HEK293 (cell line): ENCODE data around the gene CACNA1S.

Experiments used
- CTCF ChIA-PET: fragments of 350-600 bp; formaldehyde crosslinking; extraction: SDS; loops from one replicate; lab custom pipeline; 2021; ENCODE audit warnings: antibody characterized with exemption; lab: Yijun Ruan, JAX
- POLR2A ChIA-PET: fragments of 300-600 bp; formaldehyde crosslinking; extraction: SDS; loops from one replicate; lab custom pipeline; 2020; ENCODE audit warnings: antibody characterized with exemption, inconsistent platforms; lab: Yijun Ruan, JAX
- H3K27ac ChIP-seq: fragments of 200-500 bp; sonication (Bioruptor generic); 2 replicates; pipeline ENCODE4 v1.5.1; 2014; ENCODE audit warnings: low read depth, low read length, control low read depth, inconsistent platforms; ENCODE audit errors: extremely low read depth
- H3K36me3 ChIP-seq, 2 experiments: fragments of 200-500 bp in 1 of 2; sonication (Bioruptor generic) in 1 of 2; 1 replicate in 1 of 2; 2 replicates in 1 of 2; pipeline ENCODE4 v1.5.1; 2014 to 2017; ENCODE audit warnings: inconsistent platforms in 2 of 2, low read length in 2 of 2; ENCODE audit not compliant: control insufficient read depth in 2 of 2, insufficient read depth in 1 of 2
- H3K4me1 ChIP-seq: fragments of 200-500 bp; sonication (Bioruptor generic); 2 replicates; pipeline ENCODE4 v1.5.1; 2014; ENCODE audit warnings: mild to moderate bottlenecking, low read length, inconsistent platforms; ENCODE audit not compliant: control insufficient read depth, insufficient read depth
- H3K4me3 ChIP-seq: 2 replicates; pipeline ENCODE4 v1.5.1; 2011; ENCODE audit warnings: low read depth, mild to moderate bottlenecking, control low read depth, low read length, moderate library complexity
- H3K9me3 ChIP-seq: fragments of 200-500 bp; sonication (Bioruptor generic); 2 replicates; pipeline ENCODE4 v1.5.1; 2014; ENCODE audit warnings: low read depth, low read length, inconsistent platforms; ENCODE audit not compliant: control insufficient read depth, insufficient read depth
- GLIS1 ChIP-seq: fragments of 450-650 bp; formaldehyde crosslinking; IDR thresholded peaks from 2 replicates; pipeline ENCODE4 v1.5.1; 2016; ENCODE audit warnings: missing biosample characterization, missing genetic modification characterization
- GLIS2 ChIP-seq: fragments of 450-650 bp; formaldehyde crosslinking; IDR thresholded peaks from 2 replicates; pipeline ENCODE4 v1.5.1; 2016; ENCODE audit warnings: missing biosample characterization, missing genetic modification characterization
- MEIS1 ChIP-seq: sonication (generic); formaldehyde crosslinking; IDR thresholded peaks from 2 replicates; pipeline ENCODE4 v1.8.1; 2022; ENCODE audit warnings: missing genetic modification reagents, mild to moderate bottlenecking, borderline replicate concordance
- SCRT2 ChIP-seq: fragments of 450-650 bp; formaldehyde crosslinking; IDR thresholded peaks from 2 replicates; pipeline ENCODE4 v1.5.1; 2016; ENCODE audit warnings: missing biosample characterization, missing genetic modification characterization
- TCF7L2 ChIP-seq: IDR thresholded peaks from 2 replicates; pipeline ENCODE4 v1.6.1; 2011; ENCODE audit warnings: low read depth, mild to moderate bottlenecking, inconsistent platforms, low read length, moderate library complexity, borderline replicate concordance
- ZBTB21 ChIP-seq: fragments of 450-650 bp; formaldehyde crosslinking; IDR thresholded peaks from 2 replicates; pipeline ENCODE4 v1.5.1; 2017; ENCODE audit warnings: missing biosample characterization, missing genetic modification characterization
- ZFP3 ChIP-seq: fragments of 450-650 bp; formaldehyde crosslinking; IDR thresholded peaks from 2 replicates; pipeline ENCODE4 v1.5.1; 2016; ENCODE audit warnings: low read depth, missing biosample characterization, missing genetic modification characterization
- ZNF114 ChIP-seq: fragments of 450-650 bp; formaldehyde crosslinking; IDR thresholded peaks from 2 replicates; pipeline ENCODE4 v1.5.0; 2017; ENCODE audit warnings: missing biosample characterization, missing genetic modification characterization
- ZNF202 ChIP-seq: fragments of 450-650 bp; formaldehyde crosslinking; IDR thresholded peaks from 2 replicates; pipeline ENCODE4 v1.5.1; 2016; ENCODE audit warnings: missing biosample characterization, missing genetic modification characterization, borderline replicate concordance
- ZNF23 ChIP-seq: fragments of 450-650 bp; formaldehyde crosslinking; IDR thresholded peaks from 2 replicates; pipeline ENCODE4 v1.5.1; 2016; ENCODE audit warnings: missing biosample characterization, missing genetic modification characterization, borderline replicate concordance
- ZNF416 ChIP-seq: fragments of 450-650 bp; formaldehyde crosslinking; IDR thresholded peaks from 2 replicates; pipeline ENCODE4 v1.5.1; 2016; ENCODE audit warnings: missing biosample characterization, missing genetic modification characterization
- ZNF48 ChIP-seq: fragments of 450-650 bp; formaldehyde crosslinking; IDR thresholded peaks from 2 replicates; pipeline ENCODE4 v1.5.1; 2016; ENCODE audit warnings: missing biosample characterization, missing genetic modification characterization
- ZNF514 ChIP-seq: fragments of 450-650 bp; formaldehyde crosslinking; IDR thresholded peaks from 2 replicates; pipeline ENCODE4 v1.5.1; 2016; ENCODE audit warnings: missing biosample characterization, missing genetic modification characterization
- ZNF521 ChIP-seq: fragments of 450-650 bp; formaldehyde crosslinking; IDR thresholded peaks from 2 replicates; pipeline ENCODE4 v1.5.1; 2017; ENCODE audit warnings: missing biosample characterization, mild to moderate bottlenecking, missing genetic modification characterization
- ZNF555 ChIP-seq: fragments of 450-650 bp; formaldehyde crosslinking; conservative IDR thresholded peaks from 2 replicates; pipeline ENCODE4 v1.5.1; 2017; ENCODE audit warnings: missing biosample characterization, mild to moderate bottlenecking, missing genetic modification characterization, inconsistent platforms
- ZNF558 ChIP-seq: fragments of 450-650 bp; formaldehyde crosslinking; IDR thresholded peaks from 2 replicates; pipeline ENCODE4 v1.5.1; 2016; ENCODE audit warnings: missing biosample characterization, missing genetic modification characterization
- ZNF596 ChIP-seq: fragments of 450-650 bp; IDR thresholded peaks from 2 replicates; pipeline ENCODE4 v1.5.0; 2018; ENCODE audit warnings: missing biosample characterization, mild to moderate bottlenecking, missing genetic modification characterization, moderate library complexity
- ZNF600 ChIP-seq: fragments of 450-650 bp; formaldehyde crosslinking; IDR thresholded peaks from 2 replicates; pipeline ENCODE4 v1.5.1; 2016; ENCODE audit warnings: missing biosample characterization, missing genetic modification characterization
- ZNF626 ChIP-seq: fragments of 450-650 bp; sonication (Bioruptor Pico); formaldehyde crosslinking; IDR thresholded peaks from 2 replicates; pipeline ENCODE4 v1.5.1; 2018; ENCODE audit warnings: missing biosample characterization, missing genetic modification characterization, inconsistent platforms
- ZNF645 ChIP-seq: fragments of 450-650 bp; formaldehyde crosslinking; IDR thresholded peaks from 2 replicates; pipeline ENCODE4; 2016; ENCODE audit warnings: missing biosample characterization, missing genetic modification characterization
- ZNF664 ChIP-seq: fragments of 450-650 bp; formaldehyde crosslinking; IDR thresholded peaks from 2 replicates; pipeline ENCODE4 v1.5.1; 2016; ENCODE audit warnings: missing biosample characterization, missing genetic modification characterization
- ZNF768 ChIP-seq: fragments of 450-650 bp; formaldehyde crosslinking; IDR thresholded peaks from 2 replicates; pipeline ENCODE4 v1.5.1; 2018; ENCODE audit warnings: missing biosample characterization, mild to moderate bottlenecking, missing genetic modification characterization
- ZNF792 ChIP-seq: fragments of 450-650 bp; formaldehyde crosslinking; IDR thresholded peaks from 2 replicates; pipeline ENCODE4 v1.5.1; 2016; ENCODE audit warnings: missing biosample characterization, missing genetic modification characterization
- ZSCAN4 ChIP-seq: fragments of 450-650 bp; formaldehyde crosslinking; IDR thresholded peaks from 2 replicates; pipeline ENCODE4 v1.5.1; 2017; ENCODE audit warnings: missing biosample characterization, missing genetic modification characterization
- TF ChIP-seq, protein P1 (sequence below): fragments of 450-650 bp; formaldehyde crosslinking; IDR thresholded peaks from 2 replicates; pipeline ENCODE4 v1.5.1; 2016; ENCODE audit warnings: missing biosample characterization, missing genetic modification characterization

CACNA1S gene

GRCh38 chr1:201123866-201124265 lies 11.6 kb upstream of the CACNA1S start:
- POLR2A ChIA-PET, result no interaction called here
- Histone ChIP-seq H3K27ac (no peak overlapping the region), H3K36me3 (no peaks in the 10 kb centered on the region), H3K4me1 (peaks cover 4% of the 10 kb centered on the region; the same call in 1 of the 2 replicates), H3K4me3 (no peak overlapping the region), H3K9me3 (no peaks in the 10 kb centered on the region)
- CTCF ChIA-PET, result interaction anchor here (1.2 kb wide), 1 partner anchor 67 kb away, joined by 3 read pairs; the partner anchor contains the start of gene IGFN1
- TF ChIP-seq, protein P1, sequence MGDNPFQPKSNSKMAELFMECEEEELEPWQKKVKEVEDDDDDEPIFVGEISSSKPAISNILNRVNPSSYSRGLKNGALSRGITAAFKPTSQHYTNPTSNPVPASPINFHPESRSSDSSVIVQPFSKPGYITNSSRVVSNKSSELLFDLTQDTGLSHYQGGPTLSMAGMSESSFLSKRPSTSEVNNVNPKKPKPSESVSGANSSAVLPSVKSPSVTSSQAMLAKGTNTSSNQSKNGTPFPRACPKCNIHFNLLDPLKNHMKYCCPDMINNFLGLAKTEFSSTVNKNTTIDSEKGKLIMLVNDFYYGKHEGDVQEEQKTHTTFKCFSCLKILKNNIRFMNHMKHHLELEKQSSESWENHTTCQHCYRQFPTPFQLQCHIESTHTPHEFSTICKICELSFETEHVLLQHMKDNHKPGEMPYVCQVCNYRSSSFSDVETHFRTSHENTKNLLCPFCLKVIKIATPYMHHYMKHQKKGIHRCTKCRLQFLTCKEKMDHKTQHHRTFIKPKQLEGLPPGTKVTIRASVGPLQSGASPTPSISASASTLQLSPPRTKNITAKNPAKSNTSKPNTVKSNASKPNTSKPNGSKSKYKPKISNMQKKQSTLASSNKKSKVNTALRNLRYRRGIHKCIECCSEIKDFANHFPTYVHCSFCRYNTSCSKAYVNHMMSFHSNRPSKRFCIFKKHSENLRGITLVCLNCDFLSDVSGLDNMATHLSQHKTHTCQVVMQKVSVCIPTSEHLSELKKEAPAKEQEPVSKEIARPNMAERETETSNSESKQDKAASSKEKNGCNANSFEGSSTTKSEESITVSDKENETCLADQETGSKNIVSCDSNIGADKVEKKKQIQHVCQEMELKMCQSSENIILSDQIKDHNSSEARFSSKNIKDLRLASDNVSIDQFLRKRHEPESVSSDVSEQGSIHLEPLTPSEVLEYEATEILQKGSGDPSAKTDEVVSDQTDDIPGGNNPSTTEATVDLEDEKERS, result no peak
- no peak for TF ChIP-seq ZNF23 (tag by site-specific recombination)
- no peak for TF ChIP-seq ZNF792 (tag by site-specific recombination)
- no peak for TF ChIP-seq ZFP3 (tag by site-specific recombination)
- TF ChIP-seq ZNF664 (tag by site-specific recombination), result no peak
- no peak for TF ChIP-seq ZNF202

GRCh38 chr1:201122321-201122957 lies 10.2 kb upstream of the CACNA1S start:
- H3K27ac ChIP-seq, result no peak overlapping the region
- no peaks in the 10 kb centered on the region for H3K9me3 ChIP-seq
- peaks cover 4% of the 10 kb centered on the region; the same call in 1 of the 2 replicates for H3K4me1 ChIP-seq
- no peak overlapping the region for H3K4me3 ChIP-seq
- no peaks in the 10 kb centered on the region for H3K36me3 ChIP-seq
- ChIA-PET CTCF (interaction anchor here (0.6 to 1.1 kb wide), 5 partner anchors 36 to 500 kb away, joined by 3 read pairs; no protein-coding TSS in a partner anchor), POLR2A (no interaction called here)
- TF ChIP-seq ZNF555 (tag by site-specific recombination), result no peak
- no peak for TF ChIP-seq GLIS2 (tag by site-specific recombination)
- TF ChIP-seq ZNF416 (tag by site-specific recombination), result no peak
- peak; percentile 60; the same call in 1 of the 2 replicates for TF ChIP-seq ZNF768

DNA sequence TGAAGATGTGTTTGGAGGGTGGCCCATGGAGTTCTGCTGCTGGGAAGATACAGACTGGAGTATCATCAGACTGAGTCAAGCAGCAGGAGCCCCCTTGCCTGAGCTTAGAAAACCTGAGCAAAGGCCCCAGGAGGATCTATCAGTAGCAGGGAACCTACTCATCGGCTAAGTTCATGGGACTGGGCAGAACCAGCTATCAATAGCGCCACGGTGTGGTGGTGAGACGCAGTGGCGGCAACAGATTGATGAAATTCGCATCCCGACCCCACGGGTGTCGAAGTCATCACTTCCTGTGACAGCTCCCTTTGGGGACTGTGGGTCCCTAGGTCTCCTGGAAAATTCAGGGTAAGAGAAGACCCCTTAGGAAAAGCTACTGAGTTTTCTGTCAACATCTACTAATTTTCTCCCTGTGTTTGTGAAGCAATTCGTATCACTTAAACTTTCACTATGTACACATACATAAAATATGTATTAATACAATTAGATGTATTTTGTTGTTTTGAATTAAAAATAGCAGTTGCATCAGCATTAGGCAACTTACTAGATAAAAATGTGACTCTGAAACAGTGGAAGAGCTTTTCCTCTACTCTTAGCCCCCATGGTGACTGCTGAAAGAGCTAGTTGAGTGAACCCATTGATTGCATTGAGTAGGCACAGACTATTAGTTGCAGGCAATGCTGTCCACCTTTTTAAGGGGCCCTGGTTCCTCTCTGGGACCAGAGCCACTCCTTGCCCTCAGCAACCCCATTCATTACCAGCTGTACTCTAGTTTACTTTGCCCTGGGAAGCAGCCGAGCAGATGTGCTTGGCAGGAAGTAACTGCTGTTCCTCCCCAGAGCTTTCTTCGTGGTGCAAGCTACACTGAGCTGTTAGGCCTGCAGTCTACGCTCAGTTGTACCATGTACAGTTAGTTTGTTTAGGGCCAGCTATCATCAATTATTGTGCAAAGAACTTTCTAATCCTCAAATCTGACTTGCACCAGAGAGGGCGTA lies 7.3 kb upstream of the CACNA1S start:
- H3K27ac ChIP-seq, result no peak overlapping the region
- H3K4me1 ChIP-seq, result no peaks in the 10 kb centered on the region
- H3K9me3 ChIP-seq, result no peaks in the 10 kb centered on the region
- no peaks in the 10 kb centered on the region for H3K36me3 ChIP-seq
- H3K4me3 ChIP-seq, result no peak overlapping the region
- ChIA-PET CTCF (interaction anchor here (0.5 to 2.7 kb wide), 56 partner anchors 9 to 1726 kb away, joined by 3 to 48 read pairs (median 4); partner anchors contain the start of genes ASCL5, KIF21B and TMEM9), POLR2A (interaction anchor here (0.6 kb wide), 1 partner anchor 45 kb away, joined by 3 read pairs; no protein-coding TSS in a partner anchor)
- TF ChIP-seq ZNF555 (tag by site-specific recombination) (no peak), SCRT2 (tag by site-specific recombination) (no peak), ZNF626 (no peak), TCF7L2 (no peak), ZNF48 (no peak), ZNF645 (tag by site-specific recombination) (no peak), ZNF558 (no peak), ZBTB21 (tag by site-specific recombination) (no peak), GLIS1 (tag by site-specific recombination) (0 out of 2 replicates have a peak, but pooled peaks have one; percentile 10), ZNF202 (no peak), ZSCAN4 (tag by site-specific recombination) (no peak), ZNF596 (tag by site-specific recombination) (no peak), MEIS1 (CRISPR knock-in tag) (no peak), ZNF521 (tag by site-specific recombination) (no peak), ZNF600 (no peak), ZNF114 (no peak), ZNF514 (tag by site-specific recombination) (no peak)
